Measurements from ENCODE around the gene NKAIN2.

GRCh38 chr6:124028117-124028516 lies 224.5 kb downstream of the NKAIN2 start:
- TF ChIP-seq TSHZ2 (CRISPR knock-in tag; IDR thresholded peaks at IDR 0.05) (no peak), ISL1 (CRISPR knock-in tag; IDR thresholded peaks at IDR 0.05) (no peak), ZNF565 (CRISPR knock-in tag; conservative IDR thresholded peaks at IDR 0.05; ENCODE audit: low read depth) (no peak), ZNF70 (CRISPR knock-in tag; IDR thresholded peaks at IDR 0.05) (no peak), OSR1 (CRISPR knock-in tag; IDR thresholded peaks at IDR 0.05) (no peak), PATZ1 (CRISPR knock-in tag; IDR thresholded peaks at IDR 0.05; ENCODE audit: borderline replicate concordance) (no peak), ESRRG (CRISPR knock-in tag; IDR thresholded peaks at IDR 0.05) (no peak), TCF4 (CRISPR knock-in tag; IDR thresholded peaks at IDR 0.05; ENCODE audit: borderline replicate concordance) (no peak), ARNTL (CRISPR knock-in tag; IDR thresholded peaks at IDR 0.05; ENCODE audit: borderline replicate concordance, low read depth) (no peak), BACH2 (CRISPR knock-in tag; IDR thresholded peaks at IDR 0.05; ENCODE audit: borderline replicate concordance) (no peak), SNAI2 (CRISPR knock-in tag; IDR thresholded peaks at IDR 0.05) (no peak), ZFP30 (CRISPR knock-in tag; IDR thresholded peaks at IDR 0.05) (no peak), RARB (CRISPR knock-in tag; IDR thresholded peaks at IDR 0.05) (no peak), CREB5 (CRISPR knock-in tag; IDR thresholded peaks at IDR 0.05; ENCODE audit: low read depth) (no peak)
